Activated CD4-positive, alpha-beta T cell treated with anti-CD3 and anti-CD28 coated beads, Interleukin-2, amount 50 U/mL, for 1 hour (primary cell): Measurements from ENCODE around the gene TFR2.

Experiments used
- DNase-seq: peaks from one replicate; pipeline ENCODE4 v3.0.0-alpha.2; 2020

TFR2 gene

DNA sequence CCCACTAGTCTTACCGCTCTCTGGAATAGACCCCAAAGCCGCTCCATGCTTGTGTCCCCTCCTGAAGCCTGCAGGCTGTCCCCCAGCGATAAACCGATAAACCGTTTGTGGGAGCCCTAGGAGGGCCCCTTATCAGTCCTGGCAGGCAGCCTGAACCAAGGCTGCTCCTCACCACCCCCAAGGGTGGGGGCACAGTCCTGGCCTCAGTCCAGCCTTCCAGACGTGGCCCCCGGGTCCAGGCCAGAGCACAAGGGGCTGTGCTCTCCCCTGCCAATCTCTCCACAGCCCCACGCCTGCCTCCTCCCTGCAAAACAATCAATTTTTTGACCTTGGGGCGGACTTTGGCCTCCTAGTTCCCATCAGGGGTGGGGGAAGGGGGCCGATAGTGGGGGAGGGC lies at the start of gene TFR2:
TFR2 (minus strand) TSS at position 90 of the 397 bp plus-strand sequence; CDS start at position 47, 43 bp downstream.
- no peak for DNase-seq

DNA sequence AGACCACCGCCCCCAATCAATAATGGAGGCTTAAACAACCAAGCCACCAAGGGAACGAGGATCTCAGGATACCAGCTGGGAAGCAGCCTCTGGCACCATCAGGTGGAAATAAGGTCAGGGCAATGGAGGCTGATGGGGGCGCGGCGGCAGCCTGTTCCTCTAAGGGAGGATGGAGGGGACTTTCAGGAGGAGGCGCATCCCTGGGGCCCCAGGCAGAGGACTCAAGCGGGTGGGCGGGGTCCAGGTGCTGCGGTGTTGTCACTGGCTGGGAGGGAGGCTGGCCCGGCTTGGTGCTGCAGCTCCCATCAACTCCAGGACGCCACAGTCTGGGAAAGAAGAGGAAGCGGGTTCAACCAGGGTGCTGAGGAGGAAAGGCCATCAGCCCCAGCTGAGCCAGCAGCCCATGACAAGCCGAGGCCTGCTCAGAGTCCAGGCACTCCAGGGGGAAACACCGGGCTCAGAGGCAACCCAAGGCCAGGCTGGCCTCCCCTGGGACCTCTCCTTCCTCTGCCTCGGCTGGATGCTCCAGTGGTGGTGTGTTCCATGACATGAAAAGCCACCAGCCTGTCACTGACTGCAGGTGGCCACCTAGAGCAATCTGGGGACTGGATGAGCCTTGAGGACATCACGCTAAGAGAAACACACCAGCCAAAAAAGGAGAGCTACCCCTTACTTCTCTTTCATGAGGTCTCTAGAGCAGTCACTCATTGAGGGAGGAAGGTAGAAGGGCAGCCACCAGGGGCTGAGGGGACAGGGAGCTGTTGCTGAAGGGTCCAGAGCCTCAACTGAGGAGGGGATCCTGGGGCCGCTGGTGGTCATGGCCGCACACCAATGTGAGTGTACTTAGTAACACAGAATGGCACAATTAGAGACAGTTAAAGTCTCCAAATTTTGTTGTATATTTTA lies 48.1 kb upstream of the TFR2 start:
- no peak for DNase-seq

DNA sequence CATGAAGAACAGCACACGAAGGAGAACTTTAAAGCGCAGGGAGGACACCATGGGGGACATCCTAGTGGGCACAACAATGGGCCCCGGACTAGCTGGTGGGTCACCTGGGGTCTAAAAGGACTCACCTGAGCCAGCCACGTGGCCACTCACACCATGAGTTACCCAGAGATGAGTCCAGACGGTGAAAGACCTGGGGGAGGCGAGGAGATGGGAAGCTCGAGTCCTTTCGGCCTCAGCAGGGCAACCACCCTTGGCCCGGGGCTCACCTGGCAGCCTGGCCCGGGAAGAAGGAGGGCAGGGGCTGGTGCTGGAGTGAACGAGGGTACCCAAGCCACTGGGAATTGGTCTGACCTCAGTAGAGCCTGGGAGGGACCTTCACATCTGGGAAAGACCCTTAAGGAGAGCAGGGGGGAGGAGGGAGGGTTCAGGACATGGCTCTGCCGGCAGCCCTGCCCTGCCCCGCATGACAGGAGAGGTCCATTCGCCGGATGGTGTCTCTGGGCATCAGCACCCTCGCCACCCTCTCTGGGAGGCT lies 47.0 kb upstream of the TFR2 start:
- no peak for DNase-seq

GRCh38 chr7:100687751-100688300 lies 46.5 kb upstream of the TFR2 start:
- no peak for DNase-seq

DNA sequence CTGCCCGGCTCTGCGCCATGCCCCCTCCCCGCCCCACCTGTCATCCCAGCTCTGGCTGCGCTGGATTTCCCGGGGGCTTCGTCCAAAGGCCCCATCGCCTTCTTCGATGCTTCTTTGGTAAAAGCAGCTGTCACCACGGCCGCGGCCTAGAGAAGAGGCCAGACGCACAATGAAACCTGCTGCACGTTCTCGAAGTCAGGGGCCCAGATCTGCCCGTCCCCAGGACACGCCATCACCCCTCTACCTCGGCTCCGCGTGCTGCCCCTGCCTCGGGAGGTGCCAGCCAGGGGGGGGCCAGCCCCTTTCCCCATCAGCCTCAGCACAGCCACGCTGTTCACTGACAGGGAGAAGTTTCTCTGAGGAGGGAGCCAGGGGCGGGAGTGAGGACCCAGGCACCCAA lies 45.9 kb upstream of the TFR2 start:
- DNase-seq, result no peak

DNA sequence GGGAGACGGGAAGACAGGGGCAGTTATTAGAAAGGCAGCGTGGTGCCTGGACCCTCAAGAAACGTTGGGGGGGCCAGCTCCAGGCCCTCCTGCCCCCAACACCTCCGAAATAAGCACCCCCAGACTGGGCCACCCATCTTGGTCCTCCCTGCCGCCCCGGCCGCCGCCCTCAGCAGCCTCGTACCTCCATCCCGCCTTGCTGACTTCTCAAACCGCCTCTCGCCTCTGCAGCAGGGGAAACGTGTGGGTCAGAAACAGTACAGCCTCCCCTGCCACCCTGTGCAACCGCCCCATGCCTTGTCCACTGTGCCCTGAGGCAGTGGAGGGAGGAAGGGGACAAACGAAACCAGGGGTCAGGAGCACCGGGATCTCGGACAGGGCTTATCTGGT lies 45.5 kb upstream of the TFR2 start:
- DNase-seq, result no peak

- no peak for DNase-seq
Measured at GRCh38 chr7:100686201-100686821, 45.0 kb upstream of the TFR2 start.

DNA sequence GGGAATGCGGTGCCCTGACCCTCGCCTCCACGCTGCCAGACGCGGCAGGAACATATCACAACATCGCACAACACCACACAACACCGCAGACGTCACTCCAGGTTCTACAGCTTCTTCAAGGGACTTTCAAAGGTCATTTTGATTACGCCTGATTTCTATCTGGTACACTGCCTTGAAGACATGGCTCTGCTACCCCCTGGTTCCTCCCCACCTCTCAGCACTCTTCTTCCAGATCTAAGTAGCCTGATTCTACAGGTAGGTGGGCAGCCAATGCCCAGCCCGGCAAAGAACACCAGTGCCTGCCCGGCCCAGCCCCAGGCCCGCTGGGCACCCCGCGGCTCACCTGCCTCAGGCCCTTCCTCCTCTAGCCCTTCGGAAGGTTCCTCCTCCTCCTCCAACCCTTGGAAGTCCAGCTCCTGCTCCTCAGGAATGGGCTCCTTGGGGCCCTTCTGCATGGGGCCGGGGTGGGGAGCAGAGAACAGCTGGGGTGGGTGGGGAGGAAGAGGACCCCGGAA lies 44.3 kb upstream of the TFR2 start:
- no peak for DNase-seq

DNA sequence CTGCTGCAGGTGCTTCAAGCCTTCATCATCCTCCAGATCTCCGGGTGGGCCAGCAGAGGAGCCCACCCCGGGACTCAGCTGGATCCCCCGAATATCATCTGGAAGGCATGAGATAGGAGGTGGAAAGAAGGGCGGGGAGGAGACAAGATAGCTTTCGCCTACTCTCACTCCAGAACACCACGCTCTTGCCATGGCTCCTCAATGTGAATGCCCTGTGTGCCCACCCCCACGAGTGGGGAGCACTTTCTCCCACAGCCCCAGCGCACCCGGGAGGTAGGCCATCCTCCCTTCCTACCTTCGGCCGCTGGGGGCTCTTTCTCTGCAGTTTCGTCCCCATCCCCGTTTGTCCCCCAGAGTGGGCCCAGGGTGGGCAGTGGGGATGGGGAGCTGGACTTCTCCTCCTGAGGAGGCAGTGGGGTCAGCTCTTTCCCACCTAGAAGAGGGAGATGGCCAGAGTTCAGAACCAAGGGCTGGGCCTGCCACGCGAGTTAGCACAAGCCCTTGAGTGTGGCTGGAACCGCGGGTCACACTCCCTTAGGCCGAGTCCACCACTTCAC lies 43.8 kb upstream of the TFR2 start:
- no peak for DNase-seq

- no peak for DNase-seq
Measured at GRCh38 chr7:100684534-100685042, 43.2 kb upstream of the TFR2 start.

- DNase-seq, result no peak
Measured at GRCh38 chr7:100683659-100684533, 42.5 kb upstream of the TFR2 start.

DNA sequence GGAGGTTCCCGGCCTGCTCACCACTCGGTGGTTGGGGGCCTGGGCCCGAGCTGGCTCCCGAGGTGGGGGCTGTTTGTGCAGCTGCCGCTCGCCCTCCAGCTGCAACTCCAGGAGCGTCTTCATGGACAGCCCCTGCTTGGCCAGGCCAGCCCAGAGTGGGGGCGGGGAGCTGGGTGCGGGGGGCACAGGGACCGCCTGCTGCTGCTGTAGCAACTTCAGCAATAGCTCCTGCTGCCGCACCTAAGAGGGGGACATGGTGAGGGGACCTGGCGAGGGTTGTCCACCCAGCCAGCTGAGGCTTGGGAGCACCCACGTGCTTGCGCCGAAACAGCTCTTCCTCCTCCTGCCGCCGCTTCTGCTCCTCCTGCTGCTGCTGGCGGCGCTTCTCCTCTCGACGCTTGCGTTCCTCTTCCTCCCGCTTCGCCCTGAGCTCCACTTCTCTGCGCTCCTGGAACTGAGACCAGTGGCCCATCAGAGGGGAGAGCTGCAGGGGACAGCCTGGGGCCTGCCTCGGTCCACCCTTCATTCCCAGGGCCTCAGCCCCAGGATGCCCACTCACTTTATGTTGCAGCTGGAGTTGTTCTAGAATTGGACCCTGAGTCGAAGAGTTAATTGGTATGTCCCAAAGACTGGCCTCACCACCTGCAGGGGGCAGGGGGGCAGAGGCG lies 41.8 kb upstream of the TFR2 start:
- DNase-seq, result no peak

GRCh38 chr7:100682228-100682741 lies 40.9 kb upstream of the TFR2 start:
- no peak for DNase-seq

- no peak for DNase-seq
Measured at GRCh38 chr7:100681491-100682227, 40.3 kb upstream of the TFR2 start.

- no peak for DNase-seq
Measured at GRCh38 chr7:100680576-100681271, 39.4 kb upstream of the TFR2 start.

DNA sequence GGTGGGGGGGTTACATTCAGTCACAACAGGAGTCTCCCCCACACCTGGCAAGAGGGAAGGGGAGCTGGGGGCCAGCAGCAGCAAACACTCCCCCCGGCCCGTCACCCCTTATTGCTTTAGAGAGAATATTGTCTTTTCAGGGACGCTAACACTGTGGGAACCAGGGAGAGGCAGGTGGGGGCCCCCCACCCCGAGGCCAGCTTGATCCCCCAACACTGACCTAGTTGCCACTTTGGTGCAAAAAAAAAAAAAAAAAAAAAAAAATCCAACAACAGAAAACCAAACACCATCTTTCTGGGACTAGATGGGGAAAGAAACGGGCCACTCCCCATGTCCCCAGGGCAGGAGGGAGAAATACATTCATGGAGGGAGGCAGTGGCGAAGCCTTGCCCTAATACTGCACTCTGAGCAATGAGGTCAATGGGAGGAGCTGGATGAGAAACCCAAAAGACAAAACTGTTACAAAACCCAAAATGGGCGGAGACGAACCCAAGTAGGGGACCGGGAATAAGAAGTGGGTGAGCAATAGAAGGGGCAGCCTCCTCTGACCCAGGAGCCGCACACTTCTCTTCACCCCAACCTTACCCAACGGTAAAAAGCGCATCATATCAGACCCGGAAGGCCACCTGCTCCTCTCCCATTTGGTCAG lies 38.7 kb upstream of the TFR2 start:
- no peak for DNase-seq

GRCh38 chr7:100679129-100679926 lies 38.0 kb upstream of the TFR2 start:
- DNase-seq, result no peak

DNA sequence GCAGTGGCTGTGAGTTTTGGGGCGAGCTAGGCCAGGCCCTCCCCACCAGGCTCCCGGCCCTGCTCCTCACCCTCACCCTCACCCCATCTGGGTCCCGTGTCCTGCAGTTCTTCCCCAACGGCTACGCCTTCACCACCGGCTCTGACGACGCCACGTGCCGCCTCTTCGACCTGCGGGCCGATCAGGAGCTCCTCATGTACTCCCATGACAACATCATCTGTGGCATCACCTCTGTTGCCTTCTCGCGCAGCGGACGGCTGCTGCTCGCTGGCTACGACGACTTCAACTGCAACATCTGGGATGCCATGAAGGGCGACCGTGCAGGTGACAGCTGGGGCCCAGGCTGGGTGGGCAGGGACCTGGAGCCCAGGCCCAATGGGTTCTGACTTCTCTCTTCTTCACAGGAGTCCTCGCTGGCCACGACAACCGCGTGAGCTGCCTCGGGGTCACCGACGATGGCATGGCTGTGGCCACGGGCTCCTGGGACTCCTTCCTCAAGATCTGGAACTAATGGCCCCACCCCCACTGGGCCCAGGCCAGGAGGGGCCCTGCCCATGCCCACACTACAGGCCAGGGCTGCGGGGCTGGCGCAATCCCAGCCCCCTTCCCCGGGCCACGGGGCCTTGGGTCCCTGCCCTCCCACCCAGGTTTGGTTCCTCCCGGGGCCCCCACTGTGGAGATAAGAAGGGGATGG lies 37.1 kb upstream of the TFR2 start:
- no peak for DNase-seq
